Fibroblast of skin of scalp (primary cell): ENCODE measurements around the gene IRF8. TPM values are rescaled to one million over a fixed set of nuclear protein-coding genes. Genes with fewer than 3 reads are reported as not detected.
A peak's percentile ranks its signal among the peaks of the same experiment; 100 is the strongest.
"Not testable (repeated sequence)": the region's sequence is repeated elsewhere in the genome, so short reads cannot be mapped to it uniquely, and the experiment has no call there.

ENCODE experiments used
- DNase-seq: peaks from one replicate; pipeline ENCODE4 v3.0.0-alpha.2; 2013
- polyA plus RNA-seq, 2 experiments: library from polyadenylated mRNA; unstranded; fragments of 120-200 nt; gene quantifications; one replicate each; pipeline ENCODE4 v1.2.1, GENCODE V29; 2013; ENCODE audit not compliant: insufficient read length in 2 of 2

The IRF8 gene, protein sequence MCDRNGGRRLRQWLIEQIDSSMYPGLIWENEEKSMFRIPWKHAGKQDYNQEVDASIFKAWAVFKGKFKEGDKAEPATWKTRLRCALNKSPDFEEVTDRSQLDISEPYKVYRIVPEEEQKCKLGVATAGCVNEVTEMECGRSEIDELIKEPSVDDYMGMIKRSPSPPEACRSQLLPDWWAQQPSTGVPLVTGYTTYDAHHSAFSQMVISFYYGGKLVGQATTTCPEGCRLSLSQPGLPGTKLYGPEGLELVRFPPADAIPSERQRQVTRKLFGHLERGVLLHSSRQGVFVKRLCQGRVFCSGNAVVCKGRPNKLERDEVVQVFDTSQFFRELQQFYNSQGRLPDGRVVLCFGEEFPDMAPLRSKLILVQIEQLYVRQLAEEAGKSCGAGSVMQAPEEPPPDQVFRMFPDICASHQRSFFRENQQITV
- not detected for polyA plus RNA-seq (2013, experiment 1 of 2; ENCODE audit: insufficient read length)
- polyA plus RNA-seq (2013, experiment 2 of 2; ENCODE audit: insufficient read length), result 0.28 TPM

DNA sequence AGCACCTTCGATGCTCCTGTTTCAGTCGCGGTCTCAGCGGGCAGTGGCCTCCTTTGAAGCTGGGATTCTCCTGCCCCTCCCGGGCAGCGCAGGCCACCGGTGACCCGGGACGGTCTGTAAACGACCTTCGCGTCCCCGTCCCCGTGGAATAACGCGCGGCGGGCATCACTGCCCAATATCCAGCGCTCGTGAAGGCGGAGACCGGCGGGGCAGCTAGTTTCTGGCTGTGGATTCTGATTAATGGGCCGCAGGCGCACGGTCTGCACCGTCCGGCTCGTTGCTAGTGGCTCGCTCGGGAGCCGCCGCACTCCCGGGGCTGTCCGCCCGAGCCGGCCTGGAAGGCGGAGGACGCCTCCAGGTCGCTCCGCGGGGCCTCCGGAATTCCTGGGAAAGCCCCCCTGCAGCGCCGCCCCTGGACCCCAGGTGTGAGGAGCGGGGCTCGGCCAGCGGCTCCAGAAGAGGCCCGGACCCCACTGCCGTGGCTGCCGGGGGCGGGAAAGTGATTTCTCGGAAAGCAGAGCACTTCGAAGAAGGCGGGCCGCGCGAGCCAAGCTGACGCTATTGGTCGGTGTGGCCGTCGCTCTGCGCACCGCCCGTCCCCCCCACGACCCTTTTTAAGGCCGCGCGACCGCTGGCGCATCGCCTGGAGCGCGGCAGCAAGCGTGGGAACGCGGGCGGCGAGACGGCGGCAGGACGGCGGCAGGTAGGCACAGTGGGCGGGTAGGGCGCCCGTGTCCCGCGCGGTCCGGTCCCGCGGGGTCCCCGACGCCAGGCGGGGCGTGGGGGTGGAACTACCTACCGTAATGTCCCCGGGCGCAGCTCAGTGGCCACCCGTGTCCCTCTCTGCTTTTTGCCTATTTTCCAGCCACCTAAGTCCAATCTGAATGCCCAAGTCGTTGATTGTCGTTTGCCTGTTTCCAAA is at the start of gene IRF8:
TSS of gene IRF8 (plus strand) at position 642 of the 922 bp plus-strand sequence. CDS start 3,854 bp downstream, outside the sequence.
- DNase-seq, result peak; percentile 12

DNA sequence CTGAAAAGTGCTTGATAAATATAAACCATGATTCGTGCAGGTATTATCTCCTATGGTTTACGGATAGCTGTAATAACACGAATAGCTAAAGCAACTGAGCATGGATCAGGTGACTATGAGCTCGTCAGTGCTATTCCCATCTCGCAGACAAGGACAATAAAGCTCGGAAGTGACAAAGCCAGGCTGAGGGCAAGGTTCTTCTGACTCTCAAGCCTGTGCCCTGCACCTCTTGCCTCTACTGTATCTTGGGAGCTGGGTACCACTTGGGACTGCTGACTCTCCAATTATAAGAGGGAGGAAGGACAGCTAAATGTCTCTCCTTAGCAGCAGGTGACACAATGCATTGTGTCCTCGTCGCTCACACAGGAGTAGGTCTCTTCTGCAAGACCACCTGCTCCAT is 49.6 kb upstream of the IRF8 start:
- DNase-seq, result no peak

DNA sequence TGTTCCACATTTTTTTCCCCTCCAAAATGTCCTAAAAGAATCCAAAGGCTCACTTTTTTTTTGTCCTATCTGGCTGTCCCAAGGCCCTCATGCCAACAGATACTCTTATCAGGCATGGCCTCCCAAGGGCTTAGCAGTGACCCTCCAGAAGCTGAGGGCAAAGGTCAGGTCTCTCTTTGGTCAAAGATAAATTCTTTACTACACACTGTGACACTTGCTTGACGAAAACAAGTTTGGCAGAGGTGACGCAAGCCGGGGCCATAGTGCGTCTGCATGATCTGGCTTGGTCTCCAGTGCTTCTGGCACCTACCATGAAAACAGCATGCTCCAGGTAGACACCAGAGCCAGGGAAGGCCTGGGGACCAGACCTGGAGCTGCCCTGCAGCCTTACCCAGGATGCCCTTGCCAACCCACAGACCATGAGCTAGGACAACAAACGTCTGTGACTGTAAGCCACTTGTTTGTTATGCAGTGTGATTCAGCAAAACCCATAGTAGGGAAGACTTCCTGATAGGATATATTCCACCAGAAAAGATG is 48.5 kb upstream of the IRF8 start:
- no peak for DNase-seq

DNA sequence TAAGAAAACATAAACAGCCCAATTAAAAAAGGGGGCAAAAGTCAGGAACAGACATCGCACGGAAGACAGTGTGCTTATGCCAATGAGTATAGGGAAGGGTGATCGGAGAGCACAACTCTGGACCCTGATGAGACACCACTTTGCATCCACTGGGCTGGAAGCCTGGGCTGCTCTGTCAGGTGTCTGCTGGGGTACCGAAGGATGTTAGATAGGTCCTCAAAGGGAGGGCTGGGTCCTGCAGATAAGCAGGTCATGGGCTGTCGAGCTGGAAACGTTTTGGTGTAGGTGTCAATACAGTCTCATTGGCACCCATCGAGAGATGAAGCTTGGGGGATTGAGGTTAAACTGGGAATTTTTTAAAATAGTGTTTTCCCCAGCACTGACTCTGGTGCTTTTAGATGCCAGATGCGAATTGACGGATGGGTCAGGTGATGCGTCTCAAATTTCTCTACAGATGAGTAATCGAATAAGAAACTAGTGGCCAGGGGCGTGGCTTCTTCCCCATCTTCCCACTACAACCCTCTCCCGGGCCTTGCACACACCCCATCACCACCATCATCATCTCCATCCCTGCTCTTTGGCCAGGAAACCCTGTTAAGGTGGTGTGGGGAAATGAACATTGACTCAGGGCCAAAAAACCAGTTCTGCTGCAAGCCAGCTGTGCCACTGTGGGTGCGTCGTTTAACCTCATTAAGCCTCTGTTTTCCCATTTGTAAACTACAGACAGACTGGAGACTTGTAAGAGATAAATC is 47.8 kb upstream of the IRF8 start:
- no peak for DNase-seq

DNA sequence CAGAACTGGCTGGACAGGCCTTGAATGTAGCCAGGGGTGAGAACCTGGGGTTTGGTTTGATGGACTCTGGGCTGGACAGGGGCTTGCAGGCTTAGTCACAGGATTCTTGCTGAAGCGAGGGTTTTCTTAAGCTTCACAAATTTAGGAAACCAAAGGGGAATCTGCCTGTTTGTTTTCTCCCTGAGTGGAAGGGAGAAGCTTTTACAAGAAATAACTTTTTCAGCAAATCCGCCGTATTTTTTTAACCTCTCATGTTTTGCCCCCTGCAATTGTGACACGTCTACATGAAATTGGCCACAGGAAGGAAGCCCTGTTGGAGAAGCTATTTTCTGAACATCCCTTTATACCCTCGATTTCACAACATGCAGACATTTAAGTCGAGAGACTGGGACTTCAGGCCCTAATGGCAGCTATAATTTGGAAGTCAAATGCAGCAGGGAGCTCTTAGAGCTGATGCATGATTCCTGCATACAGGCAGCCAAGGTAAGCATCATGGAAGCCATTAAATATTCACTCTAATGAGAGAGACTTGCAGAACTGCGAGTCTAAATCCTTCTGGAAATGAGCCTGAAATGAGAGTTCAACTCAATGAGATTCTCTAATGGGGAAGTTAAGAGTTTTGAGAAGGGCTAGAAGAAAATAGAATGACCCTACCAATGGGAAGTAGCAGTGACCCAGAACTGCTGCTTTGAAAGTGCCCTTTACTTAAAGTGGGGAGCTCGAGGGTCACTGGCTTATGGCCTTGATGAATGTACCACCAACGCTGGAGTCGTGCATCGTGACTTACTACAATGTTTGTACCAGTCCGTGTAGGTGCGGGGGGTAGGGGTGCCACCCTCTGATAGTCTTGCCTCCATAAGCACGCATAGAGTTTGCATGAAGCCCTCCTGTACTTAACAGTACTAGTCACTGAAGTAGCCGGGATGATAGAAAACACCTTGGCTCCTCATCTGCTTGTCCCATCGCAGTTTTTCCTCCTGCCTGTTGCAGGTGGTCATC is 45.1 kb upstream of the IRF8 start:
- DNase-seq, result no peak

DNA sequence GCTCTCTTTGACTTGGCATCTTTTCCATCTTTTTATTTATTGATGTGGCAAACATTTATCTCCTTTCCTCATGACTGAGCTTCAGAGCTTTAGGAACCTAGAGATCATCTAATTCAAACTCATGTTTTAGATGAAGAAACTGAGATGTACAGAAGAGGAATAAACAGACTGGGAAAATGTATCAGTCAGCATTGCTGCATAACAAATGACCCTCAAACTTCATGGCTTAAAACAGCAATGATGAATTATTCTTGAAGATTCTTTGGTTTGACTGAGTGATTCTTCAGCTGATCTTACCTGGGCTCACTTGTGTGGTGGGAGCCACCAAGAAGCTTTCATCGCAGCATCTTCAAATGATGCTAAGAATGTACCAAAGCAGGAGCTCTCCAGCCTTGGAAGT is 44.0 kb upstream of the IRF8 start:
- no peak for DNase-seq

DNA sequence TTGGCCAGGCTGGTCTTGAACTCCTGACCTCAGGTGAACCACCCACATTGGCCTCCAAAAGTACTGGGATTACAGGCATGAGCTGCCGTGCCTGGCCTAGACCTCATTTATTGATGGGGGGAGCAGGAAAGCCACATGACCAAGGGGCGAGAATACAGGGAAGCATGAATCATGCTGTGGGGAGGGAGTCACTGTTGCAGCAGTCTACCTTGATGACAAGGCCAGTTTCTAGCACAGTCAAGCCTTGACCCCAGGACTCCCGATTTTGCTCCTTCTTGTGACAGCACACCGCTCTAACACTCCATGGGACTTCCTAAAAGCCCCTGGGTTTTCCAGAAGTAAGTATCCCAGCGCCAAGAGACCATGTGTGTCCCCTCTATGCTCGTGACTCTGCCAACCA is 42.9 kb upstream of the IRF8 start:
- DNase-seq, result no peak

DNA sequence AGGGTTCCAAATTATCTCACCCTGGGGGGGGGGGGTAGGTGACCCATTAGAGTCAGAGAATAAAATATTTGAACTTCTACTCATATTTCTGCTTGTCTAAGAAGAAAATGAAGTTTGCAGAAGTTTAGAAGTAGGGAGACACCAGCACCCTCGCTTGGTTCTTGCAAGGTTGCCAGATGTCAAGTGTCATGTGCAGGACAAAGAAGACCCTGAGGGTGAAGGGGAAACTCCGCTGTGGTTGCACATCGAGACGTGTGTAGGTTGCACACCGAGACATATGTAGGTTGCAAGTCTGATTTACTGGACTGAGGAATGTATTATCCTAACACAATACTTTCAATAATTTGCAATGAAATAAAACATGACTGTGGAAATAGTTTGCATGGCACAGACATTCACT is 42.4 kb upstream of the IRF8 start:
- DNase-seq, result no peak

DNA sequence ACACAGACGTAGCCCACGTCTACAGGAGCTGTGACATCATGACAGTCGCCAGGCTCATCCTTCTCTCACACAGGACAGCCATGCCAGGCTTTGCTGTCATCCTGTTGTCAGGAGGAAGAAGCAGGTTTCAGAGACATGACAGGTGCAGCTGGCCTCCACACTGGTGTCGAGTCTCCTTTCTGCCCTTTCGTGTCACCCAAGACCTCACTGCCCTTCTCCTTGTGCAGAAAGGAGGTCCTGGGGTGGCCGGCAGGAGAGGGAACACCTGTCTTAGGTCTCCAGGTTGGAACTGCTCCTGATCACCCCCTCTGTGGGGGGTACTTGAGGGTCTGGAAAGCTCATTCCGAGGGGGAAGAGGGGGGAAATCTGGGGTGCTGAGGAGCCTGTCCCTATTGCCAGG is 41.6 kb upstream of the IRF8 start:
- no peak for DNase-seq

DNA sequence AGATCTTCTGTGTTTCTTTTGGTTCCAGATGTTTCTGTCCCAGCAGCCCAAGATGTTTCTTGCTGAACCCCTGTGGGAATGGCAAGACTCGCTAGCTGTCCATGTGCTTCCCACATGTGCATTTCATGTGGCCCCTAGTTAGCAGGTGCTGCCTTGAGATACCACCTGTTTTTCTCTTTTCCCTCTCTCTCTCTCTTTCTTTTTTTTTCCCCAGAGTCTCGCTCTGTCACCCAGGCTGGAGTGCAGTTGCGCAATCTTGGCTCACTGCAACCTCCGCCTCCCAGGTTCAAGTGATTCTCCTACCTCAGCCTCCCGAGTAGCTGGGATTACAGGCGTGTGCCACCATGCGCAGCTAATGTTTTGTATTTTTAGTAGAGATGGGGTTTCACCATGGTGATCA is 40.4 kb upstream of the IRF8 start:
- DNase-seq, result not testable (repeated sequence)

DNA sequence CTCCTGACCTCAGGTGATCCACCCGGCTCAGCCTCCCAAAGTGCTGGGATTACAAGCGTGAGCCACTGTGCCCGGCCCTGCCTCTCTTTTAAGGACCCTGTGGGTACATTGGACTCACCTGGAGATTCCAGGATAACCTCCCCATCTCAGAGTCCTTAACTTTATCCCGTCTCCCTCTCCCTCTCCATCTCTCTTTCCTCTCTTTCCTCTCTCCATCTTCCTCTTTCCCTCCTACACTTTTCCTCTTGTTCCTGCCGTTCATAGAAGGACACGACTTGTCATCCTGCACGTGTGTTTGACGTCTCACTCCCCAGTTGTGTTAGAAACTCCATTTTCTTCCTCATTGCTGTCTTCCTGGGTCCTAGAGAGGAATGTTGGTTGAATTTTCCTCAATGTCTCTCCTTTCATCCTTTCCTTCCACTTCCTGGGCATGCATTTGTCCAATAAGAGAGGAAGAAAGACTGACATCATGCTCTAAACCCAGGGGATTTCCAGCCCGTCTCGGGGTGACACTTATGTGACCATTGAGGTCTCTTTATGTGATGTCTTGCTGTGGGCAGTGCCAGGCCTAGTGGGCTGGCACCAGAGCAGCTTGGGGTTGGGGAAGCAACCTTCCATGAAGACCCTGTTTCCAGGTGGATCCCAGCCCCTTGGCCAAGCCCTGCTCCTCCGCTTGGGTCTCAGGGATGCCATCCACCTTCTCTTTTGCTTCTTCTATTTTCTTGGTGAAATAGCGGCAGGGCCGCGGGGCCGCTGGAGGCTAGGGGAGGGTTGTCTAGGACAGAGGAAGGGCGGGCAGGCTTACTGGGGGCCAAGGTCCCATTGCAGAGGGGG is 39.8 kb upstream of the IRF8 start:
- DNase-seq, result no peak

DNA sequence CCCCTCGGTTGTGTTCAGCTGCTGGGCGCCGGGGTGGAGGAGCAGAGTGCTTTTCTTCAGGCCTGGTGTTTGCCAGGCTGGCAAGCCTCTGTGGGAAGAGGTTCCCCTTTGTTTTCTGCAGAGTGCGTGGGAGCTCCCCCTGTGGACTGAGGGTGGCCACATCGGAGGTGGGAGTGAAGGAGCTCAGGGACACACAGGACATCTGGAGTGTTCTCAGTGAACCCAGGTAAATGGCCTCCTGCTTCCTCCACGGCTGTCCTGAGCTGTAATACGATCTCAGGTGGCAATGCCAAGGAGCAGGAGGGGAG is 39.2 kb upstream of the IRF8 start:
- DNase-seq, result no peak

DNA sequence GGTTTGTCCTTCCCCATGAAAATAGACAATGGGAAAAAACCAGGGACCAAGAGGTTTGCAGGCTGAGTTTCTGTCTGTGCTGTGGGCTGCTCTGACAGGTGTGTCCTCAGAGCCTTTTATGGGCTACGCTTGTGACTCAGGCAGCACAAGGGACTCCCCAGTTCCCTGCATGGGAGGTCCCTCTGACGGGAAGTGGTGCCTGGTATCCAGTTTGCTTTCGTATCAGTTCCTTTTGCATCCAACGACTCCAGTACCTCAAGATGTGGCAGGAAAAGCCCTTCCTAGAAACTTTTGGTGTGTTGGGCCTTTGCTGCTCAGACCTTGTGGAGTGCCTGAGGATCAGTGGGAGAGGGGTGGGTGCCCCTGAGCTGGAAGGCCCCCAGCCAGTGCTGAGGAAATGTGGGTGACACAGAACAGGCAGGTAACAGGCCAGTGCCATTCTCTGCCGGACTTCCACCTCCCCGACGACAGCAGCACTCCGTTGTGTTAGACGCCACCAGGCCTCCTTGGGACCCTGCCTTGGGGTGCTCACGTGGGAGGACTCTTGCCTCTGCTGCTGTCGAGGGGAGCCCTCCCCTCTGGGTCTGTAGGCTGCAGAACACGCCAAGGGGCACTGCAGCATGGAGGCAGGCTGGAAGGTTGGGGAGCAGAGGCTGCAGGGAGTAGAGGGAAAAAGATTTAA is 38.4 kb upstream of the IRF8 start:
- no peak for DNase-seq

DNA sequence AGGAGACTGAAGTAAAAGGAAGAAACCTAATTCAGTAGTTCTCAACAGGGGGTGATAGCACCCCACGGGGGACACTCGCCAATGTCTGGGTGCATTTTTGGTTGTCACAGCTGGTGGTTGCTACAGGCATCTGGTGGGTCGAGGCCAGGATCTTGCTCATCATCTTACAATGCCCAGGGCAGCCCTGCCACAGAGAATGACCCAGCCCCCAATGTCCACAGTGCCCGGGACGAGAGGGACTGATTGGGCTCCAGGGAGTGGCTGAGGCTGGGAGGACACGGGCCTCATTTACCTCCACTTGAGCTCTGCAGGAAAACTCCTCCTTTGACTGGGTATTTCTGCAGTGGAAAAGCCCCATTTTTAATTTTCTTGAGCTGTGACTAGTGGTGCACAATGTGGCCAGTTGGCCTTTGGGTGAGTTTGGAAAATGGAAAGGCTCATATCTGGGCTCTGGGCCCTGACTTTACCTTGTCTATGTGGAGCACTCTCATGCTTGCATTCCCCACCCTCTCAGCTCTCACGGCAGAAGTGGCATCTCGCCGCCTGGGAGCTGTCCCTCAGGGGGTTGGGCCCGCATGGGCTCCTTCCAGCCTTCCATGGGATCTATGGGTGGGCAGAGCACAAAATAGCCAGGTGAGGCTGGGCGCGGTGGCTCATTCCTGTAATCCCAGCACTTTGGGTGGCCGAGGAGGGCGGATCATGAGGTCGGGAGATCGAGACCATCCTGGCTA is 37.7 kb upstream of the IRF8 start:
- DNase-seq, result no peak

DNA sequence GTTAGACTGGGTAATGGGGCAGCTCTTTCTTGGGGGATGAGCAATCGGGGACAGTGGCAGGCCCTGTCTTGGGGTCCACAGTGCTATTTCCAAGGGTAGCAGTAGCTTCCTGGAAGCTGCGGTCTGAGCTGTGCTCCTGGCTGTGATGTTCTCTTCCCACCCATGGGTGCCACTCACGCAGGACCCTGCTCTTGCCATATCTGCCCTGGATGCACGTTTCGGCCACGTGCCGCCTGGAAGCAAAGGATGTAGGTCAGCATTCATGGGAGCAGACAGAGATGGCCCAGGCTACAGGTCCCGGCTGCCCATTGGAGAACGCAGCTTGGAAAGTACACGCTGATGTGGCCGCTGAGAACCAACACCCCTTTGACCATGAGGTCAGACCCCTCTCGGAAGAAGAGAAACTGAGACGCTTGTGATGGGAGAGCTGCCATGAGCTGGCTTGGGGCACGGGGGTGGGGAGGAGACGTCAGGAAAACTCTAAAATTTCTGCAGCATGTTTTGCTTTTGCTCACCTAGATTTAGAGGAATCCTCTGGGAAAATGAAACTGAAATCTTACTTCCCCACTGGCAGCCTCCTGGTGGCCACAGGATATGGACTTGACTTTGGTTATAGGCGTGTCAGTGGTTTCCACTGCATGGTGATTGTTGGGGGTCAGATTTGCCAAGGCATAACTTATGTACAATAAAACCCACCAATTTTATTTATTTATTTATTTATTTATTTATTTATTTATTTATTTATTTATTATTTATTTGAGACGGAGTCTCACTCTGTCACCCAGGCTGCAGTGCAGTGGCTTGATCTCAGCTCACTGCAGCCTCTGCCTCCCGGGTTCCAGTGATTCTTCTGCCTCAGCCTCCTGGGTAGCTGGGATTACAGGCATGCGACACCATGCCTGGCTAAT is 36.2 kb upstream of the IRF8 start:
- no peak for DNase-seq

DNA sequence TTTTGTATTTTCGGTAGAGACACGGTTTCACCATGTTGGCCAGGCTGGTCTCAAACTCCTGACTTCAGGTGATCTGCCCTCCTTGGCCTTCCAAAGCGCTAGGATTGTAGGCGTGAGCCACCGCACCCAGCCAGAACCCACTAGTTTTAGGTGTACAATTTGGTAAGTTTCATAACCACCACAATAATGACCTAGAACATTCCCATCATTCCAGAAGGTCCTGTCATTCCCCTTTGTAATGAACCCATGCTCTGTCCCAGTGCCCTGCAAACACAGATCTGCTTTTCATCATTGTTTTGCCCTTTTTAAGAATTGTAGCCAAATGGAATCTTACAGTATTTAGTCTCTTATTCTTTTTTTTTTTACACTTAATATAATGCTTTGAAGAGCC is 35.6 kb upstream of the IRF8 start:
- DNase-seq, result peak; percentile 6

DNA sequence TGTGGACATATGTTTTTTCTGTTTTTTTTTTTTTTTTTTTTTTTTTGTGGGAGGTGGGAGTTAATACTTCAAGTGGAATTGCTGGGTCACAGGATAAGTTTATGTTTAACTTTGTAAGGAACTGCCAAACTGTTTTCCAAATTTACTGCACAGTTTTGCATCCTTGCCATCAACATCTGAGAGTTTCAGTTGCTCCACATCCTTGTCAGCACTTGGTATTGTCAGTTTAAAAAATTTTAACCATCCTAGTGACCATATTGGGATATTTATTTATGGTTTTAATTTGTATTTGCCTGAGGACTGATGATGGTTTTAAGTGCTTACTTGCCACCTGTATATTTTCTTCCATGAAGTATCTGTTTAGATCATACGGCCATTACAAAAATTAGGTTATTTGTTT is 34.0 kb upstream of the IRF8 start:
- no peak for DNase-seq

DNA sequence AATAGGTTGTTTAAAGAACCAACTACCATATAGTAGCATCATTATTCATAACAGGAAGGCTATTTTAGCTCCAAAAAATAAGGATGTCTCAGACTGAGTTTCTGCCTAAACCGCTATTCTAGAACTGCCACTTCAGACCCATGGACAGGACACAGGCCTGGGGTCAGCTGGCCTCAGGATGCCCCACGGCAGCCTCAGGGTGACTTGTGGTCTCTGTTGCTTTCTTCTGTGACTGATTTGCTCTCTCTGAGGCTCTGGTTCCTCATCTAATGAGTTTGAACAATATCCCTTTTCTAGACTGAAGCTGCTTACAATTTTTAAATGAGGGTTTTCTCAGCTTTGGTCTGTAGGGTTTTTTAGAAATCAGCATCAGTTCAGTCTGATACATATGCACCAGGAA is 31.8 kb upstream of the IRF8 start:
- DNase-seq, result no peak
